HG03457 (cell line): ENCODE data around the gene CCIN.
A peak's percentile ranks its signal among the peaks of the same experiment; 100 is the strongest.

Experiments used
- ATAC-seq: cut with Tn5 transposase; IDR thresholded peaks from one replicate; pipeline ENCODE4 v1.9.1; 2021; ENCODE audit warnings: moderate number of reproducible peaks; ENCODE audit not compliant: unreplicated experiment

The CCIN gene

GRCh38 chr9:36140086-36141084 is 28.8 kb upstream of the CCIN start:
- no peak for ATAC-seq

- ATAC-seq = no peak
Measured at GRCh38 chr9:36141288-36141687, 27.9 kb upstream of the CCIN start.

GRCh38 chr9:36141761-36142160 is 27.4 kb upstream of the CCIN start:
- ATAC-seq = no peak

GRCh38 chr9:36142510-36143244 is 26.5 kb upstream of the CCIN start:
- ATAC-seq = no peak

GRCh38 chr9:36143245-36143641 is 25.9 kb upstream of the CCIN start:
- no peak for ATAC-seq

- no peak for ATAC-seq
Measured at GRCh38 chr9:36144309-36145232, 24.6 kb upstream of the CCIN start.

GRCh38 chr9:36145970-36146369 is 23.2 kb upstream of the CCIN start:
- ATAC-seq = no peak

GRCh38 chr9:36146651-36147050 is 22.5 kb upstream of the CCIN start:
- ATAC-seq = no peak

GRCh38 chr9:36147441-36148175 is 21.6 kb upstream of the CCIN start:
- no peak for ATAC-seq

- ATAC-seq = no peak
Measured at GRCh38 chr9:36148311-36149051, 20.7 kb upstream of the CCIN start.

- ATAC-seq = no peak
Measured at GRCh38 chr9:36149197-36149596, 20.0 kb upstream of the CCIN start.

GRCh38 chr9:36150574-36151315 is 18.4 kb upstream of the CCIN start:
- ATAC-seq = no peak

GRCh38 chr9:36151316-36152210 is 17.6 kb upstream of the CCIN start:
- ATAC-seq = peak; percentile 63

- ATAC-seq = no peak
Measured at GRCh38 chr9:36152741-36153438, 16.3 kb upstream of the CCIN start.

GRCh38 chr9:36153746-36154145 is 15.4 kb upstream of the CCIN start:
- ATAC-seq = no peak

- ATAC-seq = no peak
Measured at GRCh38 chr9:36154331-36154952, 14.7 kb upstream of the CCIN start.

GRCh38 chr9:36156116-36156515 is 13.1 kb upstream of the CCIN start:
- no peak for ATAC-seq
